Neural progenitor cell (in vitro differentiated cells): ENCODE results near the gene ITPR3. TPM values are rescaled to one million over a fixed set of nuclear protein-coding genes. Genes with fewer than 3 reads are reported as not detected.
A peak's percentile ranks its signal among the peaks of the same experiment; 100 is the strongest.

Source experiments
- DNase-seq: peaks from one replicate; pipeline ENCODE4 v3.0.0-alpha.2; 2016; ENCODE audit warnings: low spot score
- H2AFZ ChIP-seq: fragments of 200-600 bp; sonication (generic); replicated peaks from 2 replicates; pipeline ENCODE4 v1.6.1; 2016; ENCODE audit warnings: antibody characterized with exemption
- H3F3A ChIP-seq: fragments of 200-600 bp; sonication (generic); 2 replicates; pipeline ENCODE4 v1.6.1; 2016; ENCODE audit warnings: antibody characterized with exemption, low read depth
- H3K27ac ChIP-seq: fragments of 200-600 bp; sonication (generic); 2 replicates; pipeline ENCODE4 v1.5.1; 2016; ENCODE audit warnings: mild to moderate bottlenecking
- H3K27me3 ChIP-seq: fragments of 200-600 bp; sonication (generic); 2 replicates; pipeline ENCODE4 v1.6.1; 2016; ENCODE audit warnings: mild to moderate bottlenecking, moderate library complexity
- H3K36me3 ChIP-seq: fragments of 200-600 bp; sonication (generic); 2 replicates; pipeline ENCODE4 v1.5.1; 2016
- H3K4me1 ChIP-seq: fragments of 200-600 bp; sonication (generic); 2 replicates; pipeline ENCODE4 v1.6.1; 2016; ENCODE audit warnings: mixed run types
- H3K4me2 ChIP-seq: fragments of 200-600 bp; sonication (generic); 2 replicates; pipeline ENCODE4 v1.6.1; 2016
- H3K4me3 ChIP-seq: fragments of 200-600 bp; sonication (generic); 2 replicates; pipeline ENCODE4 v1.5.1; 2016
- H3K79me2 ChIP-seq: fragments of 200-600 bp; sonication (generic); 2 replicates; pipeline ENCODE4 v1.6.1; 2016; ENCODE audit warnings: low read depth
- H3K9ac ChIP-seq: fragments of 200-600 bp; sonication (generic); 2 replicates; pipeline ENCODE4 v1.6.1; 2016
- H3K9me3 ChIP-seq: fragments of 200-600 bp; sonication (generic); 2 replicates; pipeline ENCODE4 v1.5.1; 2016; ENCODE audit warnings: low read depth
- H4K20me1 ChIP-seq: fragments of 200-600 bp; sonication (generic); 2 replicates; pipeline ENCODE4 v1.6.1; 2016; ENCODE audit warnings: low read depth
- H3K27ac Mint-ChIP-seq: 3 replicates; pipeline ENCODE4 v1.8.0; 2021; ENCODE audit warnings: mixed read lengths
- H3K27me3 Mint-ChIP-seq: 2 replicates; pipeline ENCODE4 v1.8.0; 2022; ENCODE audit warnings: low read depth, mild to moderate bottlenecking, inconsistent platforms, moderate library complexity, mixed read lengths; ENCODE audit not compliant: insufficient read depth
- H3K36me3 Mint-ChIP-seq: 3 replicates; pipeline ENCODE4 v1.8.0; 2021; ENCODE audit warnings: mixed read lengths
- H3K4me1 Mint-ChIP-seq: 3 replicates; pipeline ENCODE4 v1.8.0; 2021; ENCODE audit warnings: mixed read lengths
- H3K4me3 Mint-ChIP-seq: 3 replicates; pipeline ENCODE4 v1.8.0; 2021; ENCODE audit warnings: mild to moderate bottlenecking, moderate library complexity, mixed read lengths
- H3K9me3 Mint-ChIP-seq: 3 replicates; pipeline ENCODE4 v1.8.0; 2020; ENCODE audit warnings: mixed read lengths
- EZH2 ChIP-seq: fragments of 200-600 bp; sonication (generic); IDR thresholded peaks from 2 replicates; pipeline ENCODE4 v1.6.1; 2017; ENCODE audit warnings: antibody characterized with exemption, mild to moderate bottlenecking, moderate library complexity
- EZH2phosphoT487 ChIP-seq: fragments of 200-600 bp; sonication (generic); IDR thresholded peaks from 2 replicates; pipeline ENCODE4 v1.6.1; 2017; ENCODE audit warnings: antibody characterized with exemption
- total RNA-seq: library from RNA; depleted of rRNA; stranded (reverse); fragments of >200 nt; gene quantifications from 2 replicates; pipeline ENCODE4 v1.2.3, GENCODE V29; 2015; ENCODE audit warnings: low replicate concordance
- TF ChIP-seq, protein P1 (sequence below): fragments of 200-600 bp; sonication (generic); IDR thresholded peaks from 2 replicates; pipeline ENCODE4 v1.5.1; 2017; ENCODE audit warnings: antibody characterized with exemption, mild to moderate bottlenecking

The ITPR3 gene
- total RNA-seq, 1 donor from 2014 or later: 1.5 TPM

DNA sequence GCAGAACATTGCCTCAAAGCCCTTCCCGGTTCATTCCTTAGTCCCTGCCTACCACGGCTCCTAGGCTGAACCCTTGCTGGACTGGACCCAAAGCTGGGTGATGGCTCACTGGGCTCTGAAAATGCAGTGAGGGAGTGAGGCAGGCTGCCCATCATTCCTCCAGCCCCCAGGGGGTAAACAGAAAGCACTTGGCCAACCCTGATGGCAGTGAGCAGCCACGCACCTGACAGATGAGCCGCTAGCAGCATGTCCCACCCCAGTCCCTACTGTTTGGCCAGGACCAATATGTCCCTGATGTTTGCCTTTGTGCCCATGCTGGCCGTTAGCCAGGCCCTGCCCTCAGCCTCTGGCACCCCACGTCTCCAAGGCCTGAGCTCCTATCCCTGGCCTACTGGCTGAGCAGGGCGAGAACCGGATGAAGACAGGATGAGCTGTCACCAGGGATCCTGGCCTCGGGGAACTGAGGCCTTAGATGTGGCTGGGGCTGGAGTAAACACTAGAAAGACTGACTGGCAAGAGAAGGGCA, 21.6 kb upstream of the ITPR3 start:
- H3K27me3 Mint-ChIP-seq: peaks cover 9% of the 10 kb centered on the region
- Histone ChIP-seq H3K4me1 (peaks cover 7% of the 10 kb centered on the region), H4K20me1 (no peaks in the 10 kb centered on the region), H3K27me3 (no peaks in the 10 kb centered on the region), H3K9me3 (no peaks in the 10 kb centered on the region), H3K4me3 (no peak overlapping the region), H2AFZ (no peak overlapping the region), H3K27ac (no peak overlapping the region), H3K79me2 (no peaks in the 10 kb centered on the region), H3K4me2 (no peak overlapping the region), H3F3A (peaks cover 5% of the 10 kb centered on the region), H3K36me3 (no peaks in the 10 kb centered on the region), H3K9ac (no peak overlapping the region)
- H3K4me1 Mint-ChIP-seq: peaks cover 6% of the 10 kb centered on the region
- H3K4me3 Mint-ChIP-seq: no peak overlapping the region
- no peaks in the 10 kb centered on the region for H3K9me3 Mint-ChIP-seq
- TF ChIP-seq EZH2: no peak
- TF ChIP-seq EZH2phosphoT487: no peak
- TF ChIP-seq, protein P1, sequence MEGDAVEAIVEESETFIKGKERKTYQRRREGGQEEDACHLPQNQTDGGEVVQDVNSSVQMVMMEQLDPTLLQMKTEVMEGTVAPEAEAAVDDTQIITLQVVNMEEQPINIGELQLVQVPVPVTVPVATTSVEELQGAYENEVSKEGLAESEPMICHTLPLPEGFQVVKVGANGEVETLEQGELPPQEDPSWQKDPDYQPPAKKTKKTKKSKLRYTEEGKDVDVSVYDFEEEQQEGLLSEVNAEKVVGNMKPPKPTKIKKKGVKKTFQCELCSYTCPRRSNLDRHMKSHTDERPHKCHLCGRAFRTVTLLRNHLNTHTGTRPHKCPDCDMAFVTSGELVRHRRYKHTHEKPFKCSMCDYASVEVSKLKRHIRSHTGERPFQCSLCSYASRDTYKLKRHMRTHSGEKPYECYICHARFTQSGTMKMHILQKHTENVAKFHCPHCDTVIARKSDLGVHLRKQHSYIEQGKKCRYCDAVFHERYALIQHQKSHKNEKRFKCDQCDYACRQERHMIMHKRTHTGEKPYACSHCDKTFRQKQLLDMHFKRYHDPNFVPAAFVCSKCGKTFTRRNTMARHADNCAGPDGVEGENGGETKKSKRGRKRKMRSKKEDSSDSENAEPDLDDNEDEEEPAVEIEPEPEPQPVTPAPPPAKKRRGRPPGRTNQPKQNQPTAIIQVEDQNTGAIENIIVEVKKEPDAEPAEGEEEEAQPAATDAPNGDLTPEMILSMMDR: no peak
- no peak overlapping the region for H3K27ac Mint-ChIP-seq
- DNase-seq: no peak
- no peaks in the 10 kb centered on the region for H3K36me3 Mint-ChIP-seq

DNA sequence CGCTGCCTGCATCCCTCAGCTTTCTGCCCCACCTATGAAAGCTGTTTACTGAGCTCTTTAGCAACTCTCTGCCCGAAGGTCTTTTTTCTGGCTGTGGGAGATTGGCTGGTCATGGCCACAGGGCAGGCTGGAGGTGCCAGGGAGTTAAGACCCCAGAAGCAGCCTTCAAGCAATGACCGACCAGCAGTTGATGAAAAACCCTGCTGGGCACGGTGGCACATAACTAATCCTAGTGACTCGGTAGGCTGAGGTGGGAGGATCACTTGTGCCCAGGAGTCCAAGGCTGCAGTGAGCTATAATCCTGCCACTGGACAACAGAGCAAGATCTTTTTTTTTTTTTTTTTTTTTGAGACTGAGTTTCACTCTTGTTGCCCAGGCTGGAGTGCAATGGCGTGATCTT, 20.4 kb upstream of the ITPR3 start:
- no peaks in the 10 kb centered on the region for H3K27me3 ChIP-seq
- H3K4me1 Mint-ChIP-seq: peaks cover 9% of the 10 kb centered on the region
- H2AFZ ChIP-seq: no peak overlapping the region
- no peak overlapping the region for H3K4me2 ChIP-seq
- no peak overlapping the region for H3K4me3 Mint-ChIP-seq
- no peaks in the 10 kb centered on the region for H3K79me2 ChIP-seq
- H3K9ac ChIP-seq: no peak overlapping the region
- H3K4me3 ChIP-seq: no peak overlapping the region
- H3F3A ChIP-seq: no peaks in the 10 kb centered on the region
- no peaks in the 10 kb centered on the region for H3K9me3 ChIP-seq
- no peak overlapping the region for H3K27ac ChIP-seq
- DNase-seq: no peak
- TF ChIP-seq, protein P1: no peak
- H3K36me3 ChIP-seq: no peaks in the 10 kb centered on the region
- H3K27ac Mint-ChIP-seq: no peak overlapping the region
- no peaks in the 10 kb centered on the region for H3K36me3 Mint-ChIP-seq
- no peaks in the 10 kb centered on the region for H4K20me1 ChIP-seq
- peaks cover 9% of the 10 kb centered on the region for H3K27me3 Mint-ChIP-seq
- no peaks in the 10 kb centered on the region for H3K9me3 Mint-ChIP-seq
- no peaks in the 10 kb centered on the region for H3K4me1 ChIP-seq

DNA sequence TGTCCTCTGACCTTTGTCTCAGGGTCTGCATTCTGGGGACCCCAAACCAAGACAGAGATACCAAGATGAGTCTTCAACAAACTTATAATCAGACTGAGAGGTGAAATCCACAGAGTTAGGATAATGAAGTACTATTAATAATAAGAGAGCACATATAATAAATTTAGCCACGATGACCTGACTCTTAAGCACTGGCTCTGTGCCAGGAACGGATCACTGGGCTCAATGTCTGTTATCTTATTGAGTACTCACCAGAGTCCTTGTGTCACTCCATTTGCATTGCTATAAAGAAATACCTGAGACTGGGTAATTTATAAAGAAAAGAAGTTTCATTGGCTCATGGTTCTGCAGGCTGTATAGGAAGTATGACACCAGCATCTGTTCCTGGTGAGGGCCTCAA, 18.9 kb upstream of the ITPR3 start:
- Mint-ChIP-seq H3K27ac (no peak overlapping the region), H3K4me3 (peak overlapping the region; percentile 46)

More for the DNA sequence above, 18.9 kb upstream of the ITPR3 start:
- H3K9me3 Mint-ChIP-seq: no peaks in the 10 kb centered on the region
- Histone ChIP-seq H3K4me1 (peaks cover 5% of the 10 kb centered on the region), H3F3A (peaks cover 8% of the 10 kb centered on the region), H3K79me2 (no peaks in the 10 kb centered on the region), H3K4me3 (no peak overlapping the region), H2AFZ (no peak overlapping the region), H3K36me3 (no peaks in the 10 kb centered on the region), H3K27ac (no peak overlapping the region), H3K27me3 (no peaks in the 10 kb centered on the region), H3K9ac (no peak overlapping the region), H3K4me2 (no peak overlapping the region), H4K20me1 (peaks cover 3% of the 10 kb centered on the region), H3K9me3 (no peaks in the 10 kb centered on the region)
- no peak for TF ChIP-seq EZH2phosphoT487
- TF ChIP-seq EZH2: no peak
- TF ChIP-seq, protein P1: no peak
- peaks cover 13% of the 10 kb centered on the region for H3K27me3 Mint-ChIP-seq
- no peaks in the 10 kb centered on the region for H3K36me3 Mint-ChIP-seq
- no peak for DNase-seq
- peaks cover 17% of the 10 kb centered on the region for H3K4me1 Mint-ChIP-seq
